GM19240 (cell line): ENCODE data around the gene TMCC2.
A peak's percentile ranks its signal among the peaks of the same experiment; 100 is the strongest.
"Not testable (repeated sequence)": the region's sequence is repeated elsewhere in the genome, so short reads cannot be mapped to it uniquely, and the experiment has no call there.

Source experiments
- DNase-seq: peaks from one replicate; pipeline ENCODE4 v3.0.0; 2011; ENCODE audit warnings: low spot score; ENCODE audit not compliant: insufficient read length

Gene TMCC2

DNA sequence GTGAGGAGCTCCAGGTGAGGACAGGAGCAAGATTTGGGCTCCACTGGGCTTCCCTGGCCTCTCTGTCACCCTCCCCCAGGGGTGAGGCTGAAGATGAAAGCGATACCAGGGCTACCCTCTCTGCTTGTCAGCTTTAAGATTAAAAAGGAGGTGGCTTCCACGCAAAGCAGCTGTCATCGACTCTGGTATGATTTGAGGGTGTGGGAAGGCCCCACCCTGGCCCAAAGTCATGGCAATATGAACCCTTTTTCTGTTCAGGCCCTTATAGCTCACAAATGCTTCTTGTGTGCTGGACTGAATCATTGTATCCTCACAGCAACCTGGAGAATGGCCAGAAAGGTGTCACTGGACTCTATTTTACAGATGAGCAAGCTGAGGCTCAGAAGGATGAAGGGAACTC, 52.2 kb downstream of the TMCC2 start:
- no peak for DNase-seq

DNA sequence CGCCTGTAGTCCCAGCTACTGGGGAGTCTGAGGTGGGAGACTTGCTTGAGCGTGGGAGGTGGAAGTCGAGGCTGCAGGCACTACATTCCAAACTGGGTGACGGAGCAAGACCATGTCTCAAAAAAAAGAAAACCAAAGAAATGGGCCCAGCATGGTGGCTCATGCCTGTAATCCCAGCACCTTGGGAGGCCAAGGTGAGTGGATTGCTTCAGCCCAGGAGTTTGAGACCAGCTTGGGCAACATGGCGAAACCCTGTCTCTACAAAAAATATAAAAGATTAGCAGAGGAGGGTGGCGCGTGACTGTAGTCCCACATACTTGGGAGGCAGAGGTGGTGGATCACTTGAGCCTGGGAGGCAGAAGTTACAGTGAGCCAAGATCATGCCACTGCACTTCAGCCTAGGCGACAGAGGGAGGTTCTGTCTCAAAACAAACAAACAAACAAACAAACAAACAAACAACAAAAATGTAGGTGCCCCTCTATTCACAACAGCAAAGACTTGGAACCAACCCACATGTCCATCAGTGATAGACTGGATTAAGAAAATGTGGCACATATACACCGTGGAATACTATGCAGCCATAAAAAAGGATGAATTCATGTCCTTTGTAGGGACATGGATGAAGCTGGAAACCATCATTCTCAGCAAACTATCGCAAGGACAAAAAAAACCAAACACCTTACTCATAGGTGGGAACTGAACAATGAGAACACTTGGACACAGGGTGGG, 53.1 kb downstream of the TMCC2 start:
- DNase-seq = not testable (repeated sequence)

- DNase-seq = no peak
These were observed 55.8 kb downstream of the TMCC2 start for GRCh38 chr1:205283270-205284147.

GRCh38 chr1:205284420-205285144, 56.8 kb downstream of the TMCC2 start:
- peak; percentile 48 for DNase-seq

DNA sequence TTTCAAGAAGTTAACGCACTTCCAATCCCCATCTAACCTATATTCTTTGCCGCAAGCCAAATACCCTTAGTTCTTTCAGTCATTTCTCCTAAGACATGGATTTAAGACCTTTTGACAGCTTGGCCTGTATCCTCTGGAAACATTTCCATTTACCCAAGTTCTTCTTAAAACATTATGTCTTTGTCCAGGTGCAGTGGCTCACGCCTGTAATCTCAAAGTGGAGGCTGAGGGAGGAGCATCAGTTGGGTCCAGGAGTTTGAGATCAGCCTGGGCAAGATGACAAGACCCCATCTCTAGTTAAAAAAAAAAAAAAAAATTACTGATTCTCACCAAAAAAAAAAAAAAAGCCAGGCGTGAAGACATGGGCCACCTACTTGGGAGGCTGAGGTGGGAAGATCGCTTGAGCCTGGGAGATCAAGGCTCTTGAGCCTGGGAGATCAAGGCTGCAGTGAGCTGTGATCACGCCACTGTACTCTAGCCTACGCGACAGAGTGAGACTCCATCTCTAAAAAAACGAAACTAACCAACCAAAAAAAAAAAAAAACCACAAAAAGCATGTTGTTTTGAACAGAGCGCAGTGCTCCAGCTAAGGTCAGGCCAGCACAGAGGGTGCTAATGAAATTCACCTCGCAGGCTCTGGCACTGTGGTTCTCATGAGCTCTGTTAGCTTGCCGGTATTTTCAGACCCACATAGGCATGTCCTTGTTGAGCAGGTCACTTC, 57.8 kb downstream of the TMCC2 start:
- DNase-seq = no peak

DNA sequence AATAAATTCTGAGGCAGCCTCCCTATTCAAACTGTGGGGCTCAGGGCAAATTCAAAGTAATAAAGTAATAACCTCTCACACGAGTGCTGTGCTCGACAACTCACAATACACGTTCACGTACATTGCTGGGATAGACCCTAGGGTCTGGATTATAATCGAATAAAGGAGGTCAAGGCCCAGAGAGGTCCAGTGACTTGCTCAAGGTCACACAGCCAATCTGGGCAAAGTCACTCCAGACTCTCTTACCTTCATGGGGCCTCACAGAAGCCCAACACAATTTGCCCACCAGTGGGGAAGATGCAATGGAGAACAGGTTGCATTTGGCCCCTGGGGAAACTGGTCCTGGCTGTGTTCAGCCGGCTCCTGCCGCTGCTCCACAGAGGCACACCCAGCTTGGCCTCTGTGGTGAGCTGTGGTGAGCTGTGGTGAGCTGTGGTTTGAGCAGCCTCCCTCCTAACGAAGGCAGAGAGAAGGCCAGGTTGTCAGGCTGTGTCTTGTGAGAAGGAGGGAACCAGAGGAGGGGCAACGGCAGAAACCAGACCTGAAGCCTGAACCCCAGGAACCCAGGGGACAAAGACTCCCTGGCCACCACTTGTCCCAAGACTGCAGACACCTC, 58.7 kb downstream of the TMCC2 start:
- peak; percentile 49 for DNase-seq

- DNase-seq = no peak
These were observed 59.3 kb downstream of the TMCC2 start for GRCh38 chr1:205287076-205287475.

DNA sequence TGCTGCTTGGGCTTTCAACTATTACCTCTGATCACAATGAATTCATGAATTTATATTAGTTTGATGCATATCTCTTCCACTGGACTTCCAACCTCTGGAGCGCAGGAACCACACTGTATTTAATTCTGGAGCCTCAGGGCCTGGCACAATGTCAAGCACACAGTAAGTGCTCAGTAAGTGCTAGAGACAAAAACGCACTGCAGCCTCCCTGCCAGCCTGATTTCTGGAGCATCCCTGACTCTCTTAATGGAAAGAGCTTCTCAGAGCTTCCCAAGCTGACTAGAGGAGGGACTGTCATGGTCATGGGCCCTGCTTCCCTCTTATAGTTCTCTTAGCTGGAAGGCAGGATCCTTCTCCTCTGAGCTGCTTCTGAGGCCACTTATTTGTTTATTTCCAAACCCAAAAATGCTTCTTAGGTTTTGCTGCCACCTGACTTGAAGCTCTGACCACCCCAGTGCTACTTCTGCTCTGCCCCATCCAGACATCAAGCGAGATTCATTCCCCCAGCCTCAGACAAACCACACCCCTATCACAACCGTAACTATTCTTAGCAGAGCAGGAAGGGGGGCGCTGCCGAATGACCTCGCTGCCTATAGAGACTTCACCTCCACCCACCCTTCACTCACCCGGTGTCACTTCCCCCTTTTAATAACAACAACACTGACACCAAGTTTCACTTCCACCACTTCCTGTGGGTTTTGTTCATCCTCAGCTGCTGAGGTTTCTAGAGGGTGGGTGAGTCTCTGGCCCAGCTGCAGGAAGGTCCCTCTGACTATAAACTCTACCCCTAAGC, 60.2 kb downstream of the TMCC2 start:
- peak; percentile 91 for DNase-seq

DNA sequence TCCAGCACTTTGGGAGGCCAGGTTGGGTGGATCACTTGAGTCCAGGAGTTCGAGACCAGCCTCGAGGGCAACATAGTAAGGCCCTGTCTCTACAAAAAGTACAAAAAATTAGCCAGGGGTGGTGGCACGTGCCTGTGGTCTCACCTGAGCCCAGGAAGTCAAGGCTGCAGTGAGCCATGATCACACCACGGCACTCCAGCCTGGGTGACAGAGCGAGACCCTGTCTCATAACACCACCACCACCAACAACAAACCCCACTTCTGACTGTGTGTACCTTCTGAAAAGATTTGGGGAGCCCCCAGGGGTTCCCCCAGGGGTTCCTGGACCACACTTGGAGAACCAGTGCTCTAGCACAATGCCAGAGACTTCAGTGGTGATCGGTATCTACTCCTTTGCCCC, 63.9 kb downstream of the TMCC2 start:
- DNase-seq = no peak

DNA sequence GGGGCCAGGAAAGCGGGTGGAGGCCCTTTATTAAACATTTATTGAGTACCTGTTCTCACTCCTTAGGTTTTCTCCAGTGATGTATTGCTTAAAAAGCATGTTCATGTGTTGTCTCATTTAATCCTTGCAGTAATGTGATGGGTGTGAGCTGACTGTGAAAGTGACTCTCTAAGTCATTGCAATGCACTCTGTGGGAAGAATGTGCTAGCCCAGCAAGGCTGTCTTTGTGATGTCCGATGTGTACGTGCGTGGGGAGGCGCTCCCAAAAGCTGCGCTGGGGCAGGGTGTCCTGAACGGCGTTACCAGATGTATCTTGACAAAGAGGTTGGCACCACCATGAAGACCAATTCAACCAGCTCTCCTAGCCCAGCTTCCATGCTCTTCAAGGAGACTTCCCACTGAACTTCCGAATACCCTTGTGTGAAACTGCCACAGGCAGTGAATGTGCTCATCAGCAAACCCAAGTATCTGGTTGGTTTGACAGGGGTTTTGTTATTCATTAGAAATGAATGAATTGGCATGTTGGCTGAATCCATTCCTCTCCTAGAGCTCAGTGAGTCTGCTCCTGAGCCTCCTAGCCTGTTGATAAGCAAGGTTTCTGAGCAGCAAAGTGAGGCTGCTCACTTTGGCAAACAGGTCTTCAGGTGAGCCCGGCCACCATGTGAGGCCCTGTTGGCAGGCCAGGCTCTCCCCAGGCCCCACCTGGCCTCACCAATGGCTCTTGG, 65.8 kb downstream of the TMCC2 start:
- DNase-seq = no peak

DNA sequence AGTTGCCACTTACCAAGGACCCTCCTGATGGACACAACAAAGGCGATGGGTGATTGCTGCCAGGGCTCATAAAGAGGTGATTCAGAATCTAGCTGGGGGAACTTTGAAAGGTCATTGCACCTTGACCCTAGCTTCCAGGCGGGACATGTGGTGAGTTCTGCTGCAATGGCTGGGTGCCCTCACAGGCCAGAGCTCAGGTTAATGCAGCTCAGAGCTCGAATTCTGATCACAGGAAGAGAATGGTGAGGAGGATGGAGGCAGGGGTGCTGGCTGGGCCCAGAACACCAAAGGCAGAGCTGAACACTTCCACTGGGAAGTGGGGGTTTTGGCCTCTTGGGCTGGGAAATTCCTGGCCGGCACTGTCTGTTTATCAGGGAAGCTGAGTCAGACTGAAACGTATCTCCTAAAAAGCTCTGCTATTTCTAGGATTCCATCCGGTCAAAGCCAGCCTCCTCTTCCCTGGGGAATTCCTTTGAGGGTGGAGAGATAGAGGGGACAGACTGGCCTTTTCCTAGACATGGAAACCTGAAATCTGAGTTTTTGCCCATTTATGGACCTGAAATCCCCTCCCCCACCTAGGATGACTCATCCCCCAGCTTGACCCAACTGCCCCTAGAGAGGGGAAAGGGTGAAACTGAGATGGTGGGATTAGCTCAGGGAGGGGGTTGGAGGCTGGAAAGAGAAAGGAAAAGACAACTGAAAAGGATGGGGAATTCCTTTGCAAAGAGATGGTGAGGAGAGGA, 66.6 kb downstream of the TMCC2 start:
- no peak for DNase-seq

DNA sequence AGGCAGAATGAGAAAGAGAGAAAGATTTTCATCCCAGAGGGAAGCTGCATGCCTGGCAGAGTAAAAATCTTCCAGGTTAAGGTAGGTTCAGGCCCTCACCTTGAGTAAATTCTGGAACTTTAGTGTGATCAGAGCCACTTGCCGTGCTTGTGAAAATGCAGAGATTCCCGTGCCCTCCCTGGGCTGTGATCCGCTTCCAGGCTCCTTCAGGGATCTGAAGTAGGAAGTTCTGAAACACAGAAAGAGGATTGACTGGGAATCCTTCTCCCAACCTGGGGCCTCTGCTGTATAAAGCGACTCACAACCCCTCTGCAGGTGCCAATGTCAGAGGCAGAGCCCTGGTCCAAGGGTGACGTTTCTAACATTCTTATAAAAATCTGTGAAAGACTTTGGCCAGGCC, 67.2 kb downstream of the TMCC2 start:
- DNase-seq = no peak

DNA sequence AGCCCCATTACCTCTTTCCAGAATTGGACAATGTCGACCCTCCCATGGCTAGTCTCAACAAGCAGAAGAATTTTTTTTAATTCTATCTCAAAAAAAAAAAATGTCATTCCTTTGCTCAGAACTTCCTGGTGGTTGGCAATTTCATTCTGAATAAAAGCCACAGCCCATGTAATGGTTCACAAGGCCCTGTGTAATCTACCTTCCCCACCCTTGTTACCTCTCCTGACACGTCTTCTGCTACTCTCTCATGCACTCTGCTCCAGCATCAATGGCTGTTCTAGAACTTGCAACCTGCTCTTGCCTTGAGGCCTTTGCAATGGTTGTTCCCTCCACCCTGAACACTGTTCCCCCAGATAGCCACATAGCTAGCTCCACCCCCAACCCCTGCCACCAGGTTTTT, 68.4 kb downstream of the TMCC2 start:
- no peak for DNase-seq

DNA sequence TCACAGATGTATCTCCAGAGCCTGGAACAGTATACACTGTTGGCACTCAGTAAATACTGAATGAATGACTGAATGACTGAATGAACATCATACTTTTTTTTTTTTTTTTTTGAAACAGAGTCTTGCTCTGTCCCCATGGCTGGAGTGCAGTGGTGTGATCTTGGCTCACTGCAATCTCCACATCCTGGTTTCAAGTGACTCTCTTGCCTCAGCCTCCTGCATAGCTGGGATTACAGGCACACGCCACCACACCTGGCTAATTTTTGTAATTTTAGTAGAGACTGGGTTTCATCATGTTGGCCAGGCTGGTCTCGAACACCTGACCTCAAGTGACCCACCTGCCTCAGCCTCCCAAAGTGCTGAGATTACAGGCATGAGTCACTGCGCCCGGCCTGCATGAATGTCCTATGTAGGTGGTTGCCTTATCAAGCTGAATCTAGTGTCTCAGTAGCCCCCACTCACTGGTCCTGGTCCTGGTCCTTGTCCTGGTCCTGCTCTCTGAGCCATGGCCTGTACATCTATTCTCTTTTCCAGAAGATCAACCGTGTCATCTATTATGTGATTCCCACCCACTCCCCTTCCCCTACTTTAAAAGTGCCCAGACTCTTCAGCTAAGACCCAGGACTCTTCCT, 69.9 kb downstream of the TMCC2 start:
- not testable (repeated sequence) for DNase-seq

DNA sequence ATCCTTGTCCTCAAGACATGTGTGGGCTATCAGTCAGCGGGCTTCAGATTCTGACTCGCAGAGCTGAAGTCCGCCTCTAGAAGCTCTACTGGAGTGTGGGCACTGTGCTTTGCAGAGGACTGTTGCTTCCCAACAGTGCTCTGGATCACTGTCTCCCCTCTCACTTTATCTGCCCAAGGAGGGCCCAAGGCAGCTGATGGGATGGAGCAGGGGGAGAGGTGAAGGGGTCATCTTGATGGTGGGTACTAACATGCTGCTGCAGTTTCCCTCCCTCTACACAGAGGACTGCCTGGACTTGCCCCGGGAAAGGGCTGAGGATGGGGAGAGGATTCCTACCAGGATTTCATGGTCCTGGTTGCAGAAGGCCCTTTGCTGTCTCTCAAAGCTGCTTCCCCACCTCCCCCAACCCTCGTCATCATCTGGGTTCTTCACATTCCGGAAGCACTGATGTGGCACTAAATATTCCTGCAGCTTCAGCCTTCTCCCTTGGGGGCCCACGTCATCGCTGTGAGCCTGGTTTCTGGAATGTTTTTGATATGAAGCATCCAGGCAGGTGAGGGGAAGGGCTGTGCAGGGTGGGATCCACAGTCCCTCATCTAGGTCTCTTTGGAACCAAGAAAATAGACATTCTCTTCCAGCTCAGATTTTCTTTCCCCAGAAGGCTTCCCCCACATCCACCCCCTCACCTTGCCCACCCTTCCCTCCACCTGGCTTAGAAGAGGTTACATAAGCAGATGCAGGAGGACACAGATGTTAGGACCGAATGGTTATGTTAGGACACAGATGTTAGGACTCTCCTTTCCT, 70.6 kb downstream of the TMCC2 start:
- DNase-seq = no peak

DNA sequence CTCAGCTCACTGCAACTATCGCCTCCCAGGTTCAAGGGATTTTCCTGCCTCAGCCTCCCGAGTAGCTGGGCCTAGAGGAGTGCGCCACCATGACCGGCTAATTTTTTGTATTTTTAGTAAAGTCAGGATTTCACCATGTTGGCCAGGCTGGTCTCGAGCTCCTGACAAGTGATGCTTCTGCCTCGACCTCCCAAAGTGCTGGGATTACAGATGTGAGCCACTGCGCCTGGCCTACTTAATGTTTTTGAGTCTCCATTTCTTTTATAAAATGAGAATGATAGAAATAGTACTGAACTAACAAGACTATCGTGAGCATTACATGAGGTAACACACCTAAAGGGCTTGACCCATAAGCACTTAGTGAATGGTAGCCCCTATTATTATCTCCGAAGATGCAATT, 72.4 kb downstream of the TMCC2 start:
- no peak for DNase-seq

DNA sequence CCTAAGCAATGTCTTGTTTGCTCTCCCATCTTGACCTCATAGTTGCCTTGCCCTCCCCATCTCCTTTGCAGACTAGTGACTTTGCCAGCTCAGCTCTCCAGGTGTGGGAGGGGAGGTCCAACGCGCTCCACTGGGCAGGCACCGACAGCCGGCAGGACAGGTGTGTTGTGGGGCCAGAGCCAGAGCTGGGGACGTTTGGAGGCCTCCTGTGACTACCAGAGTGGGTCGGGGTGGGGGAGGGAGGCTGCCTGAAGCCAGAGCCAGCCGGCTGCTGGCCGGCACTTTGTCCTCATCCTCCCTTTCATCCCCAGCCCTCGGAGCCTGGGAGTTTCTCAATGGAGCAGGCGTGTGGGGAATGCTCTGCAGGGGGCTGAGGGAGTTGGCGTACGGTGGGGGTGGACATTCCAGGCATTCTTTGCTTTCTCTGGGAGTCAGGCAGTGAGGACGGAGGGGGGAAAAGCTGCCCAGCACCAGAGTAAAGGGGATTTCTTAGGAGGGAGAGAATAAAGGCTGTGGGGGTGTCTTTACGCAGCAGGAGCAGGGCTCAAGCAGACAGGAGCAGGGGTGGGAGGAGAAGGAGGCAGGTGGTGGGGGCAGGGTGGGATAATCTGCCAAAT, 73.6 kb downstream of the TMCC2 start:
- no peak for DNase-seq
